ENCODE measurements around the gene DCAF7. TPM values are rescaled to one million over a fixed set of nuclear protein-coding genes. Genes with fewer than 3 reads are reported as not detected.
A peak's percentile ranks its signal among the peaks of the same experiment; 100 is the strongest.

The DCAF7 gene
- total RNA-seq, 1 experiment from 2014 or later = 55.4 TPM

DNA sequence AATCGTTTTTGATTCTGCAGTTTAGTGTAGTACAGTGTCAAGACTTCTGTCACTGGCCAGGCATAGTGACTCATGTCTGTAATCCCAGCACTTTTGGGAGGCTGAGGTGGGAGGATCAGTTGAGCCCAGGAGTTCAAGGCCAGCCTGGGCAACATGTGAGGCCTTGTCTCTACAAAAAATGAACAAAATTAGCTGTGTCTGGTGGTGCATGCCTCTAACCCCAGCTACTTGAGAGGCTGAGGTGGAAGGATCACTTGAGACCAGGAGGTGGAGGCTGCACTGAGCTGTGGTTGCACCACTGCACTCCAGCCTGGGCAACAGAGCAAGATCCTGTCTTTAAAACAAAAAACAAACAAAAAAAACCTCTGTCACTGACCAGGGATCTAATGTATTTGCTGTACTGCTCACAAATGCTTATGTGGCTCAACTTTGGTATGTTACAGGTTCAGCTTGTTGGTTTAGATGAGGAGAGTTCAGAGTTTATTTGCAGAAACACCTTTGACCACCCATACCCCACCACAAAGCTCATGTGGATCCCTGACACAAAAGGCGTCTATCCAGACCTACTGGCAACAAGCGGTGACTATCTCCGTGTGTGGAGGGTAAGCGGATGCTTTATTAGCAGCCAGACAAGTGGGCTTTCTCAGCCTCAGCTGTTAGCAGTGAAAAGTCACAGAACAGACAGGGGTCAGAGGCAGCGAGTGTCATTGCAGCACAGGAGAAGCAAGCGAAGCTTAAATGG lies 27.9 kb downstream of the DCAF7 start:
- Histone ChIP-seq H3K36me3 (peaks cover 12% of the 10 kb centered on the region), H3K27me3 (no peaks in the 10 kb centered on the region)
- no peak for DNase-seq

DNA sequence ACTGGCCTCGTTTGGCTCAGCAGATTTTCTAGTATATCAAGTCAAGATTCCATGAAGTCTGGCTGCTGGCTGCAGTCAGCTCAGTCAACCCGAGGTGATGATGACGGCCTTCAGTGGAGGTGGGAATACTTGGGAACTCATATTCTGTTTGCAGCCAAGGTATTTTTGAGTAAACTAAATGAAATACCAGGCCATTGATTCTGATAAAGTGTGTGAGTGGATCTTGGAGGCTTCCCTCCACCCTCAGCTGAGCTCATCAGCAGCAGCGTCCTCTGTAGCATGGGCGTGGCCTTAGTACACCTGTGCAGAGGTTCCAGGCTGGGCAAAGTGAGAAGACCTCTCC lies 28.5 kb downstream of the DCAF7 start:
- Histone ChIP-seq H3K9me3 (replicated peaks) (no peaks in the 10 kb centered on the region), H3K4me1 (no peaks in the 10 kb centered on the region), H3K27ac (no peak overlapping the region), H3K36me3 (peaks cover 13% of the 10 kb centered on the region), H3K27me3 (no peaks in the 10 kb centered on the region), H3K4me3 (no peak overlapping the region)
- DNase-seq = no peak

More for the DNA sequence above, 27.9 kb downstream of the DCAF7 start:
- no peaks in the 10 kb centered on the region for H3K4me1 ChIP-seq
- H3K9me3 ChIP-seq (replicated peaks) = no peaks in the 10 kb centered on the region
- H3K27ac ChIP-seq = no peak overlapping the region
- H3K4me3 ChIP-seq = no peak overlapping the region

GRCh38 chr17:63579633-63580032 lies 29.4 kb downstream of the DCAF7 start:
- no peak overlapping the region for H3K27ac ChIP-seq
- H3K4me1 ChIP-seq = no peaks in the 10 kb centered on the region
- no peaks in the 10 kb centered on the region for H3K9me3 ChIP-seq (replicated peaks)
- no peak for DNase-seq
- H3K36me3 ChIP-seq = peaks cover 13% of the 10 kb centered on the region
- H3K27me3 ChIP-seq = no peaks in the 10 kb centered on the region
- H3K4me3 ChIP-seq = no peak overlapping the region

- H3K4me3 ChIP-seq = no peak overlapping the region
Observed at GRCh38 chr17:63587770-63588169, 37.5 kb downstream of the DCAF7 start.

GRCh38 chr17:63588797-63589196 lies 38.5 kb downstream of the DCAF7 start:
- Histone ChIP-seq H3K27ac (no peak overlapping the region), H3K9me3 (replicated peaks) (no peaks in the 10 kb centered on the region), H3K27me3 (no peaks in the 10 kb centered on the region), H3K4me1 (peaks cover 5% of the 10 kb centered on the region; the same call in 1 of the 2 replicates), H3K4me3 (no peak overlapping the region), H3K36me3 (peaks cover 24% of the 10 kb centered on the region)
- DNase-seq = no peak

More at GRCh38 chr17:63587770-63588169, 37.5 kb downstream of the DCAF7 start:
- no peak for DNase-seq
- H3K9me3 ChIP-seq (replicated peaks) = no peaks in the 10 kb centered on the region
- peaks cover 29% of the 10 kb centered on the region for H3K36me3 ChIP-seq
- H3K27ac ChIP-seq = no peak overlapping the region
- no peaks in the 10 kb centered on the region for H3K27me3 ChIP-seq
- H3K4me1 ChIP-seq = peaks cover 2% of the 10 kb centered on the region; the same call in 1 of the 2 replicates

GRCh38 chr17:63589646-63590045 lies 39.4 kb downstream of the DCAF7 start:
- Histone ChIP-seq H3K9me3 (replicated peaks) (no peaks in the 10 kb centered on the region), H3K27me3 (no peaks in the 10 kb centered on the region), H3K4me1 (peaks cover 5% of the 10 kb centered on the region; the same call in 1 of the 2 replicates), H3K27ac (no peak overlapping the region), H3K4me3 (no peak overlapping the region), H3K36me3 (peaks cover 24% of the 10 kb centered on the region)
- DNase-seq = no peak

GRCh38 chr17:63592797-63593196 lies 42.5 kb downstream of the DCAF7 start:
- DNase-seq = peak in 1 of 2 experiments; percentile 24
- Histone ChIP-seq H3K27me3 (no peaks in the 10 kb centered on the region), H3K4me1 (peaks cover 5% of the 10 kb centered on the region; the same call in 1 of the 2 replicates), H3K27ac (0 out of 2 replicates have a peak overlapping the region, but pooled peaks have one; percentile 18), H3K9me3 (replicated peaks) (no peaks in the 10 kb centered on the region), H3K4me3 (no peak overlapping the region), H3K36me3 (peaks cover 18% of the 10 kb centered on the region)

DNA sequence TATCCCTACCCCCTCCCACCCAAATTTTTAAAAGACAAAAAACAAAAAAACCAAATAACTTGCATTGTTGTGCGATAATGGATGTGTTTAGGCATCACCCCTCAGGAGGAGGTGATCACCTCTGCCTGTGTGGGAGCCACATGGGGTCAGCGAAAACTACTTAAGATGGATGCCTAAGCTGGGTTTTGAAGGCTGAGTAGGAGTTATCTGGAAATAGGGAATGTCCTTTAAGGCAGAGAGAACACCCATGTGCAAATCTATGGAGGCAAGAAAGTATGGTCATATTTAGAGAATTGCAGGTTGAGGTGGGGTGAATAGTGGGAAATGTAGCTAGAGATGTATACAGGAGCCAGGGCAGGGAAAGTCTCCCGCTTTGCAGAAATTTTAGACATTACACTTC lies 44.9 kb downstream of the DCAF7 start:
- Histone ChIP-seq H3K27me3 (no peaks in the 10 kb centered on the region), H3K27ac (no peak overlapping the region), H3K4me1 (peaks cover 5% of the 10 kb centered on the region; the same call in 1 of the 2 replicates), H3K4me3 (no peak overlapping the region), H3K36me3 (peaks cover 3% of the 10 kb centered on the region), H3K9me3 (replicated peaks) (no peaks in the 10 kb centered on the region)
- no peak for DNase-seq

DNA sequence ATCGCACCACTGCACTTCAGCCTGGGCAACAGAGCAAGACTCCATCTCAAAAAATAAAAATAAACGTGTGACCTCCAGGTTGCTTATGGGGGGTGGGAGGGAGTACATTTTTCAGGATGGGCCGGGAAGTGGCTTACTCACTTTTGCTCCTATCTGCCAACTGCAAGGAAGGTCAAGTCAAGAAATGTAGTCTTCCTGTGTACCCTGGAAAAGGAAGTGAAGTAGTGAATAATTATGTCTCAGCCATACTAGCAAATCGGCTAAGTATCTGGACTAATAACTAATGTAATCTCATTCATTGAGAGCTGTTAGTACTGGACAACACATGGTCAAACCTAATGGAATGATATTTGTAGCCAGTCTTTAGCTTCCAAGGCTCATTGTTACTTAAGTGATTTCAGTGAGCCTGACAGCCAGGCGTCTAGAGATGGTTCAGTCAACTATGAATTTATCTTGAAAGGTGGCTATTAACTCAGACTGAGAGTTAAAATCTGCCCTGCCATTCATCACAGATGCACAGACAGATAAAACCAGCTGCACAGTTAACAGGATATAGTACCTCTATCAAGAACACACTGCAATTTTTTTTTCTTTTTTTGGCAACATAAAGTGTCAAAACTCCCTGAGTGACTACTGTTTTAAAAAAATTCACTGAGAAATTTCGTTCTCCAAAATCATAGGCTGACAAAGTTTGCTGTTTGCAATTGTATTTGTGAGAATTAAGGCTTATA lies 46.7 kb downstream of the DCAF7 start:
- H3K4me3 ChIP-seq = no peak overlapping the region
- DNase-seq = no peak
- no peaks in the 10 kb centered on the region for H3K36me3 ChIP-seq
- H3K27me3 ChIP-seq = no peaks in the 10 kb centered on the region
- peaks cover 5% of the 10 kb centered on the region; the same call in 1 of the 2 replicates for H3K4me1 ChIP-seq
- H3K27ac ChIP-seq = no peak overlapping the region
- H3K9me3 ChIP-seq (replicated peaks) = no peaks in the 10 kb centered on the region

DNA sequence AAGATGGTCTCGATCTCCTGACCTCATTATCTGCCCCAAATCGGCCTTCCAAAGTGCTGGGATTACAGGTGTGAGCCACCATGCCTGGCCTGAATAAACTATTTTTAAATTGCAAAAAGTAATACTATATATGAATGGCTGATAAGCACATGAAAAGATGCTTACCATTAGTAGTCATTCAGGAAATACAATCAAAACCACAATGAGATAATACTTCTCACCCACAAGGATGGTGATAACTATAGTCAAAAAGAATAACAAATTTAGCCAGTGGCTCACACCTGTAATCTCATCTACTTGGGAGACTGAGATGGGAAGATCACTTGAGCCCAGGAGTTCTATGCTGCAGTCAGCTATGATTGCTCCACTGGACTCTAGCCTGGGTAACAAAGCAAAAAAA lies 48.0 kb downstream of the DCAF7 start:
- H3K36me3 ChIP-seq = peaks cover 2% of the 10 kb centered on the region; the same call in 1 of the 2 replicates
- H3K9me3 ChIP-seq (replicated peaks) = no peaks in the 10 kb centered on the region
- H3K4me1 ChIP-seq = no peaks in the 10 kb centered on the region
- H3K27ac ChIP-seq = no peak overlapping the region
- no peaks in the 10 kb centered on the region for H3K27me3 ChIP-seq
- H3K4me3 ChIP-seq = no peak overlapping the region
- DNase-seq = no peak

DNA sequence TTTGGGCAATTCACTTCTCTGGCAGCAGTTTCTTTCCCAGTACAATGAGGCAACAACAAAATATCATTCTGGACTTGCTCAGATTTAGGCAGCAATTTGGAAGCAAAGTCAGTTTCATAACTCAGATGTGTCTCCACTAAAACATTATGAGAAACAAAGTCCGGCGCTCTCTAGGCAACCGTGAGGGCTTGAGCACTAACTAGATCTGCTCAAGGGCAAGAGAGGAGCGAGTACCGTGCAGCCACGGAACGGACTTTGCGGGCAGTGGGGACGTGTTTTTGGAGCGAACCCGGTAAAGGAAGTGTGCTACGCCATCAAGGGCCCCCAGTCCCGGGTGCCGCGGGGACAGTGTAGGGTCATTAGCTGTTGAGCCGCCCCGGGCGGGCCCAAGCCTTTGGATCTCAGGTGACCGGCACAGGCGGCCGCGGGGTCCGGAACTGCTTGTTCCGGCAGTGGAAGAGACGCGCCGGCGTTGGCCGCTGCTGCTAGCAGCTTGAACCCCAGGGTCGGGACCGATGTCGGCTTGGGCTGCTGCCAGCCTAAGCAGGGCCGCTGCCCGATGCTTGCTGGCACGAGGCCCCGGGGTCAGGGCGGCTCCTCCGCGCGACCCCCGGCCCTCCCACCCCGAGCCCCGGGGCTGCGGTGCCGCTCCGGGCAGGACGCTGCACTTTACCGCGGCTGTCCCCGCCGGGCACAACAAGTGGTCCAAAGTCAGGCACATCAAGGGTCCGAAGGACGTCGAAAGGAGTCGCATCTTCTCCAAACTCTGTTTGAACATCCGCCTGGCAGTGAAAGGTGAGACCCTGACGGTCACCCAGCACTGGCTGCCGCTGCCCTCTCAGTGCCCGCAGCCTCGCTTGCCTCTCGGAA lies 50.5 kb downstream of the DCAF7 start, which contains the start of gene TACO1:
Gene TACO1 (plus strand): TSS at position 327 of the 870 bp plus-strand sequence. CDS start 189 bp downstream, at position 516.
- no peaks in the 10 kb centered on the region for H3K4me1 ChIP-seq

DNA sequence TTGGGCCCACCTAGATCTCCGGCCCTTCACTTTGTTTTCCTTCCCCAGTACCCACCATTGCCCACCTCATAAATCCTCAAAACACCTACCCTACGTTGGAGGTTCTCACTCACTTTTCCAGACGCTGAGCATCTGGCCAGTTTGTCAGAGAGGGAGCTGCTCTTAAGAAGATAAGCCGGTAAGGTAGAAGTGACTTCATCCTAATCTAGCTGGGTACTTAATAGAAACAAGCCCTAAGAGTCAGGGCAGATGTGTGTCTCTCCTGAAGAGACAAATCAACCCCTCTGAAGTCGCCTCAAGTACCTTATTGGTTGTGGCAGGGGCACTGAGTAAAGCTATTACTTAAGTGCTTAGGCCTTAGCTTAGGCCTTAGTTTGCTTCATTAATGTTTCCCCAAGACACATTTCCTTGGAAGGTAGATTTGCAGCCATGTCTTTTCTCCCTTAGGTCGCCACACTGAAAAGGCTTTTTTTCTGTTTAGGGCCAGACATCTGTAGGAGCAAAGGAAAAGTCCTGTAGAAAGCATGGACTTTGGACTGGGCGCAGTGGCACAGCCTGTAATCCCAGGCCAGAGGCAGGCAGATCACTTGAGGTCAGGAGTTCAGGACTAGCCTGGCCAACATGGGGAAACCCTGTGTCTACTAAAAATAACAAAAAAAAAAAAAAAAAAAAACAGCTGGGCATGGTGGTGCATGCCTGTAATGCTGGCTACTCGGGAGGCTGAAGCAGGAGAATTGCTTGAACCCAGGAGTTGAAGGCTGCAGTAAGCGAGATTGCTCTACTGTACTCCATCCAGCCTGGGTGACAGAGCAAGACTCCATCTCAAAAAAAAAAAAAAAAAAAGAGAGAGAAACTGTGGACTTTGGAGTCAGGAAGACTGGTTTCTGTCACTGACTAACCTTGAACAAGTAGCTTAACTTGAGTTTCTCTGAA lies 51.4 kb downstream of the DCAF7 start:
- H3K27ac ChIP-seq = peak overlapping the region; percentile 57
- DNase-seq = no peak
- H3K4me1 ChIP-seq = no peaks in the 10 kb centered on the region

More for the DNA sequence above, 50.5 kb downstream of the DCAF7 start, which contains the start of gene TACO1:
- Histone ChIP-seq H3K27me3 (no peaks in the 10 kb centered on the region), H3K27ac (peak within 1 kb of the TSS; percentile 57), H3K4me3 (peak within 1 kb of the TSS; percentile 86), H3K36me3 (peaks cover 9% of the 10 kb centered on the region; the same call in 1 of the 2 replicates), H3K9me3 (replicated peaks) (no peaks in the 10 kb centered on the region)
- DNase-seq = peak; percentile 84 to 88

GRCh38 chr17:63609816-63610573 lies 59.7 kb downstream of the DCAF7 start:
- no peaks in the 10 kb centered on the region for H3K27me3 ChIP-seq
- DNase-seq = no peak
- H3K4me1 ChIP-seq = no peaks in the 10 kb centered on the region
- peaks cover 16% of the 10 kb centered on the region; the same call in 1 of the 2 replicates for H3K36me3 ChIP-seq
- no peak overlapping the region for H3K27ac ChIP-seq
- no peak overlapping the region for H3K4me3 ChIP-seq
- no peaks in the 10 kb centered on the region for H3K9me3 ChIP-seq (replicated peaks)

More for the DNA sequence above, 51.4 kb downstream of the DCAF7 start:
- no peaks in the 10 kb centered on the region for H3K27me3 ChIP-seq
- H3K9me3 ChIP-seq (replicated peaks) = no peaks in the 10 kb centered on the region
- H3K4me3 ChIP-seq = peak overlapping the region; percentile 86
- peaks cover 16% of the 10 kb centered on the region; the same call in 1 of the 2 replicates for H3K36me3 ChIP-seq
